GM18505 (cell line): Measurements from ENCODE around the gene RBMS3.
"Not testable (repeated sequence)": the region's sequence is repeated elsewhere in the genome, so short reads cannot be mapped to it uniquely, and the experiment has no call there.

Experiments used
- ATAC-seq: cut with Tn5 transposase; IDR thresholded peaks from one replicate; pipeline ENCODE4 v1.9.1; 2021; ENCODE audit not compliant: unreplicated experiment
- POLR2A ChIP-seq: IDR thresholded peaks from 4 replicates; pipeline ENCODE4 v1.6.1; 2011; ENCODE audit warnings: borderline replicate concordance; ENCODE audit not compliant: insufficient read depth, insufficient read length; ENCODE audit errors: extremely low read depth

The RBMS3 gene

DNA sequence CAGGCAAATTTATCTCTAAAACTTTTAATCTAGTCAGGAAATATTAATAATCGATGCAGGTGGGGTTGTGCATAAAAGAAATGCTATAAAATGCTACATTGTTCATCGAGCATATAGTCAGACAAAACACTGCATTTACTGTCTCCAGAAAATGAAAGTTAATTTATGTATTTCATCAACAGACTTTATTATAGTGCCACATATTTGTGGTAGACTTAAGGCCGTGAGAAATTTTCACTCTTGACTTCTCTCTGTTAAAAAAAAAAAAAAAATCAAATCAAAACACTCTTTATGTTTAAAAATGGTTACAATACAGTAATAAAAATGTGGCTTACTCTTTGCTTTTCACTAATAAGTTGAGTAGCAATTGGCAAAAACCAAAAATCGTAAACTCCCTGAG, 67.4 kb downstream of the RBMS3 start:
- ATAC-seq = no peak
- no peak for TF ChIP-seq POLR2A

DNA sequence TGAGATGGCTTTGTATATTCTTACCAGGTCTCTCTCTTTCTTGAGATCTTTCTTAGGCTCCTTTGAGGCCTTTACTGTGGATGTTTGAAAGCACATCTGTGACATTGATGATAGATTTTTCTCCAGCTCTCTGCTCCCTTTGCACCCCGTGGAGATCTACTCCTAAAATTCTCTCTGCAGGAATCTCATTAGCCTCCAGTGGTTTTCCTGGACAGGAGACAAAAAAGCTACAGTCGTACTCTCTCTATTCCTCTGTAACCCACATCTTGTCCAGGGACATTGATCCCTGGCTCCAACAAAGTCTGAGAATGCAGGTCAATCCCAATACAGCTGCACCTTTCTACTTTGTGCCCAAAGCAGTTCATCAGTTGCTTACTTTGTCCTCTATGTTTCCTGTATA, 68.2 kb downstream of the RBMS3 start:
- TF ChIP-seq POLR2A = no peak
- no peak for ATAC-seq

- no peak for ATAC-seq
- no peak for TF ChIP-seq POLR2A
These were observed 72.9 kb downstream of the RBMS3 start for GRCh38 chr3:29353807-29354206.

DNA sequence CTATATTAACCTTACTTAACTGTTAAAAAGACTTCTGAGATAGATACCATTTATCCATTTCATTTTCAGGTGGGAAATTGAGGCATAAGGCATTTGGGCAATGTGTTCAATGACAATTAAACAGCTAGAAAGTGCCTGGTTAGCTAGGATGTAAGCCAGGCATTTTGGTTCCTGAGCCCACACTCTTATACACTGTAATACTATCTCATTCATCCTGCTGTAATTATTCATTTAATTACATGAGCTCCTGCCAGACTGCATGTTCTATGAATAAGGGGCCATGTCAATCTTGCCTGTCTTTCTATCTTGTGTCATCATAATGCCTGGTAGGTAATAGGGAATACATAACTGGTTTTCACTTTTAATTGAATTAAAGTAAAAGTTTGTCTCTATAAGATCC, 74.0 kb downstream of the RBMS3 start:
- no peak for TF ChIP-seq POLR2A
- no peak for ATAC-seq

DNA sequence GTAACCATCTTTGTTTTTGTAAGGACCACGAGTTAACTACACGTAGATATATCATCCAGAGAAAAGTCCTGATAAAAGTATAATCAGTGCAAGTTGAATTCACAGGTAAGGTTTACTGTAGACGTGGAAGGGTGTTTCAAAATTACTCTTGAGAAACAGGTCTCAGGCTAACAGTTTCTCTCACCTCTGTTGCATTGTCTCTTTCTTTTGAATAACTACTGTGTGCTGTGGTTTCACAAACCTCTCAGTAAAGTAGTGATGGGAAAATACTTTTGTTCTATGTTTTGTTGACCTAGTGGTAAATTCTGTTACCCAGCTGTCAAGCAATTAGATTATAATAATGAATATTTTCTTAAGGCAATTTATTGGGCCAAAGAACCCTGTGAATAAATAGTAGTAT, 75.2 kb downstream of the RBMS3 start:
- ATAC-seq = no peak
- no peak for TF ChIP-seq POLR2A

DNA sequence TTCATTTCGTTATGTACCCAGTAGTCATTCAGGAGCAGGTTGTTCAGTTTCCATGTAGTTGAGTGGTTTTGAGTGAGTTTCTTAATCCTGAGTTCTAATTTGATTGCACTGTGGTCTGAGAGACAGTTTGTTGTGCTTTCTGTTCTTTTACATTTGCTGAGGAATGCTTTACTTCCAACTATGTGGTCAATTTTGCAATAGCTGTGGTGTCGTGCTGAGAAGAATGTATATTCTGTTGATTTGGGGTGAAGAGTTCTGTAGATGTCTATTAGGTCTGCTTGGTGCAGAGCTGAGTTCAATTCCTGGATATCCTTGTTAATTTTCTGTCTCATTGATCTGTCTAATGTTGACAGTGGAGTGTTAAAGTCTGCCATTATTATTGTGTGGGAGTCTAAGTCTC, 79.4 kb downstream of the RBMS3 start:
- ATAC-seq = not testable (repeated sequence)

DNA sequence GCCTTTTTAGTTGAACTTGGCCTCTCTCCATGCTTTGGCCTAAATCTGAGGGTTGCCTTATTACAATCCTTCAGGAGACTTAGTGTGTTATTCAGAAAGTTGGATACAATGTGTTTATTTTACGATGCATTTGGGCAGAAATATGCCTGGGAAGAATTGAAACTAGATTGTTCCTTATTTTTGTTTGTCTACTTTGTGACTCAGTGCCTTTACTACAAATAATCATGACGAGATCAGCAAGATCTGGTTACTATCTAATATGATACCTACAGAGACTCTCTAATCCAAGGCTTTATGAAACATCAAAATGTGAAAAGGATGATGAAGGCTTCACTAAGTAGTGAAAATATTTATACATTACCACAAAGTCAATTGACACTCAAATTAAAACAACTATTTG, 82.2 kb downstream of the RBMS3 start:
- ATAC-seq = no peak
- TF ChIP-seq POLR2A = no peak

GRCh38 chr3:29370021-29370420, 89.2 kb downstream of the RBMS3 start:
- ATAC-seq = no peak

DNA sequence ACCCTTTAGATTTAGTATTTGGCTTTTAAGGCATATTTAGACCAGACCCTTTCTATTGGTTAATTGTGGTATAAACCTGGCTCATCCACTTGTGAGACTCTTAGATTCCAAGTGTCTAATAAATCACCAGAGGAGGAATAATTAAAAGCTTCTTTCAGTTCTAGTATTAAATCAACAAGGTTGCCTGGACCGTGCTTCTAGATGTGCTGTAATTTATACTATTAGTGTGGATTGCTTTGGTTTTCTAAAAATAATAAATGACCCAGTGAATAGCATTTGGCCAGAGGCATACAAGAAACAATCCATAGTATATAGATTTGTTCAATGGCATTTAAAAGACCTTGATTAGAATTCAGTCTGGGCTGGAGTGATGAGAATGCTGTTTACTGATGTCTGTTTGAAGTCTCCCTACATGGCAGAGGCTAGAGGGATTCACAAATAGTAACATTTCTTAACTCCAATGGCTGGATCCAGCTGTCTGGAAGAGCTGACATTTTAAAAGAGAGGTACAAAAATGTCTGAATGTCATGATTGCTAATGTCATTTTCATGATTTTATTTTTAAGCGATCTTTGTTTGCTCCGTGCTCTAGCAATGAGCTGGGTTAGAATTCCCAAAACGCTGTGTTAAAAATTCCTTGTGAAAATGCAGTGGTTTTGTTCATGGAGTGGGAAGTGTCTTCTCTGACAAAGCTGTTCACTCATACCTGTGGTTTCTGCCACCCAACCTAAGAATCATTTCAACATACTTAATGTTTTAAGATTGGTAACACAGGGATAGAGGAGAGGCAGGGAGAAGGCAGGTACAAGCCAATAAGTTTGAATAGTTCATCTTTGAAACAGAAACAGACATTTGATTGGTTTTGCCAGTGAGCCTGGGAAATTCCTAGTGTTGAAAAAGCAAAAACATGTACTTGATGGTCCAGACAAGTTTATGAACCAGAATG, 89.9 kb downstream of the RBMS3 start:
- TF ChIP-seq POLR2A = no peak
- ATAC-seq = no peak

More at GRCh38 chr3:29370021-29370420, 89.2 kb downstream of the RBMS3 start:
- TF ChIP-seq POLR2A = no peak

GRCh38 chr3:29373131-29373680, 92.3 kb downstream of the RBMS3 start:
- ATAC-seq = no peak
- no peak for TF ChIP-seq POLR2A

DNA sequence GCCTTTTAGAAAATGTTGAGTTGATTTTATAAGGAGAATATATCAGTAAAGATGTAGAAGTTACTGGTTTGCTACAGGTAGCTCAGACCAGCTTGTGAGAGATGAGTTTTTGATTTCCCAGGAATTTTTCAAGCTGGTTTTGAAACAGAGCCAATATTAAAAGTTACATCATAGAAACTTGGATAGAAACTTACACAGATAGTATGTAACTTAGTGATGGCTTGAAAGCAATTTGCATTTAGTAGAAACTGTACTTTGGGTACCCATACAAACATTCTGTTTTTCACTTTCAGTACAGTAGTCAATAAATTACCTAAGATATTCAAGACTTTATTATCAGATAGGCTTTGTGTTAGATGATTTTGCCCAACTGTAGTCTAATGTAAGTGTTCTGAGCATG, 93.4 kb downstream of the RBMS3 start:
- TF ChIP-seq POLR2A = no peak
- ATAC-seq = no peak

DNA sequence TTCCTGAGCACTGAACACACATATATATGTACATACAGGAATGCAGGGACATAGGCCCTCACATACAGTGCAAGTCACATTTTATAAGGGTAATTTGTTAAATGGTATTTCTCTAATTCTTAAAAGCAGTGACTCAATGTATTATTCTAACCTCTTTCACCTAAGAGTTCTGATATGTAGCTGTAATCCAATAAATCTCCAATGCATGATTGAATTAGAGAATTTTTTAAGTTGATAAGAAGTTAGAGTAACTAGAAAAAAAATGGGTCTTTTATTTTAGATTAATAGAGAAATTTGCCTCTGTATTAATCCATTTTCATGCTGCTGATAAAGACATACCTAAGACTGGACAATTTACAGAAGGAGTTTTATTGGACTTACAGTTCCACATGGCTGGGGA, 98.2 kb downstream of the RBMS3 start:
- no peak for ATAC-seq
- TF ChIP-seq POLR2A = no peak

GRCh38 chr3:29381595-29381994, 100.7 kb downstream of the RBMS3 start:
- no peak for TF ChIP-seq POLR2A
- no peak for ATAC-seq

DNA sequence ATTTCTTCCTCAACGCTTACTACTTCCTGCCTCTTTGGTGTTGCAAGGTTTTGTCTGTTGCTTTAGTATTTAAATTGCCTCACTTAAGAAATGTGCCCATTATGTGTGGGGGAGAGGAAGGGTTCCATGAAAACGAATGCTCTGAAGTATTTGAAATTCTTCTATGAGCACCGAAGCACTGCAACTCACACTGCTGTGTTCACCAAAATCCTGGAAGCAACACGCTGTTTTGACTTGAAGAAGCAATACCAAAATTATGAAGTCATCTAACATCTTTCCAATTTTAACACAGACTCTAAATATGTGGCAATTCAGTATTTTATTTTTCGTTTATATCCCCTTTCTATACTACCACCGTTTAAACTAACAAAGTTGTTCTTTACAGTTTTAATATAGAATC, 101.5 kb downstream of the RBMS3 start:
- no peak for TF ChIP-seq POLR2A
- ATAC-seq = no peak

DNA sequence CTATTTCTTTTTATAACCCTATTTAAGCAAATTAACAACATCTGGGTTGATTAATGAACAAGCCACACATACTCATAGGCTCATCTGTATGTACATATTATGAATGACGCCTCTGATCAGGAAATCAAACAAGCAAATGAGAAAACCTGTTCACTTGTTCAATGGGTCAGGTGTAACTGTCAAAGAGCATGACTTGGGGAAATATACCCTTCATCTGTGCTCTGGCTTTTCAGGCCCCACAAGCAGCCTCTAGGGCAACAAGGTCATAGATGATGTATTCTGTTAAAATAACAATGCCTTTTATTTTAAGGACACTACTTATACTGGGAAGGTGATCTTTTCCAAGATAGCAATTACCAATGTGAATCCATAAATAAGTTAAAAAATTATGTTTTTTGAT, 102.0 kb downstream of the RBMS3 start:
- no peak for ATAC-seq
- no peak for TF ChIP-seq POLR2A

DNA sequence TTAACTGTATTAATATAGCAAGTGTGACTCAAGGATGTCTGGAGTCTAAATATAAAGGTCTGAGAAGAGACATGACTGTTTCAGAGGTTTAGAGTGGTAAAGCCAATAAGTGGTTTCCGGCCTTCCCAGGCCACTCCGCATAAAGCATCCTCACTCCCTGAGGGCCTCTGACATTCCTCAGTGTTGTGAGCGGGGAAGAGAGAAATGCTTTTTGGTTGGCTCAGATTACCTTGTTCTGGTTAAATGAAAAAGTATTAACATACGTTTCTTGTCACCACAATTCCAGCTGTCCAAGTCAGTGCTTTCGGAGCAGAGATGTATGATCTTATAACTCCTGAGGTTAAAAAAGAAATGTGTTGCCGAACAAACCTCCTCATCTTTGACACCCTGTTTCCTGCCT, 103.8 kb downstream of the RBMS3 start:
- ATAC-seq = no peak
- no peak for TF ChIP-seq POLR2A
